Endothelial cell of umbilical vein (primary cell): ENCODE measurements around the gene EDA.

Source experiments
- CTCF ChIP-seq, 2 donors: IDR thresholded peaks; 1 replicate in 1 of 2; 2 replicates in 1 of 2; pipeline ENCODE4 v1.5.1; 2011; ENCODE audit warnings: low read length in 2 of 2, mild to moderate bottlenecking in 2 of 2, moderate library complexity in 2 of 2, control low read depth in 1 of 2, inconsistent platforms in 1 of 2, low read depth in 1 of 2; ENCODE audit not compliant: insufficient read depth in 1 of 2; ENCODE audit errors: extremely low read depth in 1 of 2
- EZH2 ChIP-seq: IDR thresholded peaks from 2 replicates; pipeline ENCODE4 v1.6.1; 2012; ENCODE audit warnings: borderline replicate concordance, low read depth, mild to moderate bottlenecking, moderate library complexity, low read length, inconsistent platforms; ENCODE audit not compliant: severe bottlenecking
- JUN ChIP-seq: IDR thresholded peaks from 2 replicates; pipeline ENCODE4 v1.6.1; 2011; ENCODE audit warnings: borderline replicate concordance, low read depth; ENCODE audit not compliant: insufficient read length, insufficient read depth
- POLR2A ChIP-seq: IDR thresholded peaks from 2 replicates; pipeline ENCODE4 v1.6.1; 2012; ENCODE audit warnings: low read depth, mild to moderate bottlenecking, control low read depth, low read length
- POLR2AphosphoS5 ChIP-seq: IDR thresholded peaks from 2 replicates; pipeline ENCODE4 v1.6.1; 2012; ENCODE audit warnings: low read depth, mild to moderate bottlenecking, control low read depth, low read length, moderate library complexity; ENCODE audit not compliant: insufficient read depth

GRCh38 chrX:69795702-69796101, 179.8 kb downstream of the EDA start:
- TF ChIP-seq POLR2AphosphoS5 (no peak), POLR2A (no peak), CTCF (IDR thresholded peaks at IDR 0.05; ENCODE audit: extremely low read depth in 1 of 2, insufficient read depth in 1 of 2, low read depth in 1 of 2, low read length in 2 of 2) (no peak), EZH2 (no peak), JUN (no peak)
